IMR-90 (cell line): ENCODE results near the gene TGFBRAP1. TPM values are rescaled to one million over a fixed set of nuclear protein-coding genes. Genes with fewer than 3 reads are reported as not detected.

Source experiments
- ATAC-seq: fragments of 200-7000 bp; cut with Tn5 transposase; 2 replicates; pipeline ENCODE4 v1.9.1; 2020; ENCODE audit warnings: low read depth, mild to moderate bottlenecking, moderate library complexity
- BruUV-seq: library from RNA; stranded (reverse); fragments of 400-500 nt; replicated peaks from 2 replicates; lab custom pipeline; 2021; lab: Mats Ljungman, UMichigan
- CTCF ChIA-PET: fragments of 300-600 bp; formaldehyde crosslinking; extraction: SDS; loops from one replicate; lab custom pipeline; 2021; ENCODE audit warnings: antibody characterized with exemption; lab: Yijun Ruan, JAX
- POLR2A ChIA-PET: fragments of 300-600 bp; sonication (Branson Sonifier 250); formaldehyde crosslinking; loops from one replicate; lab custom pipeline; 2022; ENCODE audit warnings: antibody characterized with exemption; ENCODE audit not compliant: unreplicated experiment; lab: Charles Lee
- DNase-seq: peaks from one replicate; pipeline ENCODE4 v3.0.0; 2013
- H2AFZ ChIP-seq: replicated peaks from 2 replicates; pipeline ENCODE3; 2013; ENCODE audit warnings: low read length, mild to moderate bottlenecking; ENCODE audit not compliant: poor library complexity
- H2AK5ac ChIP-seq: 2 replicates; pipeline ENCODE4 v1.6.1; 2013; ENCODE audit warnings: low read depth, low read length, inconsistent platforms
- H2AK9ac ChIP-seq: replicated peaks from 2 replicates; pipeline ENCODE3; 2013; ENCODE audit warnings: mild to moderate bottlenecking, low read depth, low read length, moderate library complexity; ENCODE audit not compliant: poor library complexity
- H2BK120ac ChIP-seq: 2 replicates; pipeline ENCODE4 v1.6.1; 2013; ENCODE audit warnings: low read depth, low read length, inconsistent platforms
- H2BK15ac ChIP-seq: 3 replicates; pipeline ENCODE4 v1.6.1; 2013; ENCODE audit warnings: low read depth, low read length, inconsistent platforms
- H2BK20ac ChIP-seq: 2 replicates; pipeline ENCODE4 v1.6.1; 2013; ENCODE audit warnings: low read depth, mild to moderate bottlenecking, inconsistent platforms, low read length, moderate library complexity
- H2BK5ac ChIP-seq: 2 replicates; pipeline ENCODE4 v1.6.1; 2013; ENCODE audit warnings: mild to moderate bottlenecking, low read depth, low read length, inconsistent platforms; ENCODE audit not compliant: poor library complexity, severe bottlenecking
- H3K14ac ChIP-seq: replicated peaks from 2 replicates; pipeline ENCODE4 v1.6.1; 2013; ENCODE audit warnings: low read depth, low read length, inconsistent platforms
- H3K18ac ChIP-seq: 2 replicates; pipeline ENCODE4 v1.6.1; 2013; ENCODE audit warnings: low read depth, low read length, control low read depth
- H3K23ac ChIP-seq: 2 replicates; pipeline ENCODE4 v1.6.1; 2013; ENCODE audit warnings: low read depth, low read length, inconsistent platforms
- H3K27ac ChIP-seq: 2 replicates; pipeline ENCODE4 v1.5.1; 2013; ENCODE audit warnings: mild to moderate bottlenecking, control low read depth, low read length; ENCODE audit not compliant: insufficient read depth
- H3K27me3 ChIP-seq: 2 replicates; pipeline ENCODE4 v1.6.1; 2013; ENCODE audit warnings: low read length; ENCODE audit not compliant: control insufficient read depth, insufficient read depth
- H3K36me3 ChIP-seq: 2 replicates; pipeline ENCODE4 v1.6.1; 2013; ENCODE audit warnings: low read length, mixed read lengths; ENCODE audit not compliant: control insufficient read depth, insufficient read depth
- H3K4ac ChIP-seq: 2 replicates; pipeline ENCODE4 v1.6.1; 2013; ENCODE audit warnings: low read depth, low read length, inconsistent platforms
- H3K4me1 ChIP-seq: 2 replicates; pipeline ENCODE4 v1.6.1; 2013; ENCODE audit warnings: low read length, mixed read lengths; ENCODE audit not compliant: control insufficient read depth, insufficient read depth
- H3K4me2 ChIP-seq: 2 replicates; pipeline ENCODE4 v1.6.1; 2013; ENCODE audit warnings: low read depth, mild to moderate bottlenecking, control low read depth, low read length, moderate library complexity
- H3K4me3 ChIP-seq: 2 replicates; pipeline ENCODE4 v1.5.1; 2013; ENCODE audit warnings: low read depth, mild to moderate bottlenecking, control low read depth, low read length, moderate library complexity; ENCODE audit not compliant: insufficient read depth
- H3K56ac ChIP-seq: 2 replicates; pipeline ENCODE4 v1.6.1; 2013; ENCODE audit warnings: low read length, inconsistent platforms; ENCODE audit not compliant: insufficient read depth; ENCODE audit errors: extremely low read depth
- H3K79me1 ChIP-seq, 2 experiments: 2 replicates each; pipeline ENCODE4 v1.6.1; 2013; ENCODE audit warnings: low read length in 2 of 2, inconsistent platforms in 1 of 2, low read depth in 1 of 2
- H3K9ac ChIP-seq: 2 replicates; pipeline ENCODE4 v1.6.1; 2013; ENCODE audit warnings: low read depth, low read length, control low read depth
- H3K9me1 ChIP-seq: 2 replicates; pipeline ENCODE4 v1.6.1; 2013; ENCODE audit warnings: low read length, inconsistent platforms; ENCODE audit not compliant: insufficient read depth
- H3K9me3 ChIP-seq: 2 replicates; pipeline ENCODE4 v1.6.1; 2013; ENCODE audit warnings: low read length; ENCODE audit not compliant: control insufficient read depth, insufficient read depth
- H4K20me1 ChIP-seq: 2 replicates; pipeline ENCODE4 v1.6.1; 2013; ENCODE audit warnings: low read length, inconsistent platforms; ENCODE audit not compliant: insufficient read depth
- H4K5ac ChIP-seq: 2 replicates; pipeline ENCODE4 v1.6.1; 2013; ENCODE audit warnings: mild to moderate bottlenecking, low read depth, low read length, control low read depth
- H4K8ac ChIP-seq, 2 experiments: 2 replicates each; pipeline ENCODE4 v1.6.1; 2013; ENCODE audit warnings: low read depth in 2 of 2, low read length in 2 of 2, control low read depth in 1 of 2, inconsistent platforms in 1 of 2
- H4K91ac ChIP-seq: 2 replicates; pipeline ENCODE4 v1.6.1; 2013; ENCODE audit warnings: low read depth, low read length, inconsistent platforms; ENCODE audit not compliant: insufficient read depth
- CHD1 ChIP-seq: IDR thresholded peaks from 2 replicates; pipeline ENCODE4 v1.6.1; 2012; ENCODE audit warnings: low read depth, low read length, improper control_type of control experiment
- FOS ChIP-seq: fragments of 150-350 bp; IDR thresholded peaks from 2 replicates; pipeline ENCODE4 v1.6.1; 2016; ENCODE audit warnings: low read depth, low read length
- MAZ ChIP-seq: IDR thresholded peaks from 2 replicates; pipeline ENCODE4 v1.6.1; 2012; ENCODE audit warnings: low read depth, mild to moderate bottlenecking, low read length, improper control_type of control experiment, moderate library complexity, borderline replicate concordance
- NFE2L2 ChIP-seq: fragments of 150-350 bp; IDR thresholded peaks from 2 replicates; pipeline ENCODE4 v1.6.1; 2016; ENCODE audit warnings: low read depth, mild to moderate bottlenecking, low read length
- RCOR1 ChIP-seq: IDR thresholded peaks from 2 replicates; pipeline ENCODE4 v1.6.1; 2012; ENCODE audit warnings: mild to moderate bottlenecking, low read length, improper control_type of control experiment; ENCODE audit not compliant: insufficient replicate concordance
- SMC3 ChIP-seq: fragments of 150-350 bp; IDR thresholded peaks from 2 replicates; pipeline ENCODE4 v1.6.1; 2016; ENCODE audit warnings: low read depth, mild to moderate bottlenecking, antibody characterized with exemption, low read length, moderate library complexity
- WGBS, 2 experiments: methylation state at CpG; one replicate each; pipeline versions ENCODE4 v1.1.5 to v1.1.7; 2013; ENCODE audit warnings: missing lambda C conversion rate in 2 of 2; ENCODE audit not compliant: insufficient read length in 1 of 2; ENCODE audit errors: extremely low coverage in 2 of 2; 5-methylcytosine and 5-hydroxymethylcytosine counted together
- dilution Hi-C: fragments of 300-500 bp; cut with HindIII; formaldehyde crosslinking; loops from one replicate; pipeline ENCODE4 v1.14.3; 2018; ENCODE audit warnings: low sequenced_read_pairs; ENCODE audit not compliant: unreplicated experiment
- in situ Hi-C: fragments of 300-500 bp; cut with MboI; formaldehyde crosslinking; loops from 3 replicates; pipeline ENCODE4 v1.14.3; 2019; ENCODE audit warnings: low sequenced_read_pairs, inconsistent platforms, mixed read lengths
- intact Hi-C: fragments of 100-400 bp; cut with micrococcal nuclease; formaldehyde crosslinking; loops from 2 replicates; pipeline ENCODE4 v1.10.0; 2022
- polyA plus RNA-seq, 3 experiments: library from polyadenylated mRNA; depleted of rRNA; stranded (reverse); fragments of >200 nt; gene quantifications; 2 replicates each; pipeline ENCODE4 v1.2.3, GENCODE V29; 2012; ENCODE audit warnings: low replicate concordance in 1 of 3
- total RNA-seq: library from RNA; depleted of rRNA; stranded (reverse); fragments of >200 nt; gene quantifications from 2 replicates; pipeline ENCODE4 v1.2.3, GENCODE V29; 2012
- TF ChIP-seq, protein P1 (sequence below): fragments of 150-350 bp; IDR thresholded peaks from 2 replicates; pipeline ENCODE4 v1.6.1; 2016; ENCODE audit warnings: low read depth, mild to moderate bottlenecking, low read length, moderate library complexity, borderline replicate concordance

TGFBRAP1 gene
- total and polyA plus RNA-seq, 2 of the 4 experiments (the other 2 are of a cell fraction) = 7.2 to 10.4 TPM

DNA sequence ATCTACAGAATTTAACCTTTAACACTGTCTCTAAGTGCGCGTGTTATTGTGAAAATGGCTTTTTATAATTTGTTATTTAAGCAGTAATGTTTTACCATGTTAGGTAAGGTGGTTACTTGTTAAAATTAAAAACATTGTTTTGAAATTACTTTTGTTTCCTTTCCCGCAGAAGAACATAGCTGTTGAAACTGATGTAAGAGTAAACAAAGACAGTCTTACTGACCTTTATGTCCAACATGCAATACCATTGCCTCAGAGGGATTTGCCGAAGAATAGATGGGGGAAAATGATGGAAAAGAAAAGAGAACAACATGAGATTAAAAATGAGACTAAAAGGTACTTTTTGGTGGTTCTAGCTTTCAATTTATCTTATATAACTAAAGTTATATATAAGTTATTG lies 9.9 kb upstream of the TGFBRAP1 start:
- Histone ChIP-seq H2AK9ac (no peak overlapping the region), H2BK120ac (no peak overlapping the region), H3K9ac (no peak overlapping the region), H2BK15ac (no peak overlapping the region), H4K5ac (no peak overlapping the region), H3K4me1 (0 out of 2 replicates have a peak, but pooled peaks cover 3% of the 10 kb centered on the region), H3K27ac (no peak overlapping the region), H3K36me3 (peaks cover 19% of the 10 kb centered on the region), H3K79me1 (peaks cover 11 to 37% of the 10 kb centered on the region in 2 experiments), H3K27me3 (no peaks in the 10 kb centered on the region), H3K23ac (no peak overlapping the region), H3K9me1 (no peaks in the 10 kb centered on the region; the same call in 1 of the 2 replicates), H3K4me3 (no peak overlapping the region), H2AFZ (no peak overlapping the region), H3K4me2 (no peak overlapping the region), H3K4ac (no peak overlapping the region), H4K8ac (no peak overlapping the region), H2AK5ac (no peak overlapping the region), H4K91ac (no peak overlapping the region), H3K14ac (no peak overlapping the region), H4K20me1 (no peaks in the 10 kb centered on the region; the same call in 1 of the 2 replicates), H3K9me3 (no peaks in the 10 kb centered on the region), H3K56ac (no peak overlapping the region), H2BK20ac (no peak overlapping the region), H3K18ac (no peak overlapping the region), H2BK5ac (no peak overlapping the region)
- DNase-seq (no peak), ATAC-seq (no peak)
- WGBS, 2 experiments = no CpG with 5 or more reads among the region's 4 CpGs
- dilution Hi-C loops (no loop called here), intact Hi-C loops (no loop called here), in situ Hi-C loops (loop anchor here (25.0 kb wide), 1 partner anchor 448 kb away; no protein-coding TSS in a partner anchor)
- ChIA-PET CTCF (interaction anchor here (0.5 to 1.2 kb wide), 2 partner anchors 10 to 601 kb away, joined by 3 to 4 read pairs; partner anchors contain the start of gene TGFBRAP1), POLR2A (no interaction called here)
- no TSS peak for BruUV-seq
- no peak for TF ChIP-seq SMC3
- TF ChIP-seq, protein P1, sequence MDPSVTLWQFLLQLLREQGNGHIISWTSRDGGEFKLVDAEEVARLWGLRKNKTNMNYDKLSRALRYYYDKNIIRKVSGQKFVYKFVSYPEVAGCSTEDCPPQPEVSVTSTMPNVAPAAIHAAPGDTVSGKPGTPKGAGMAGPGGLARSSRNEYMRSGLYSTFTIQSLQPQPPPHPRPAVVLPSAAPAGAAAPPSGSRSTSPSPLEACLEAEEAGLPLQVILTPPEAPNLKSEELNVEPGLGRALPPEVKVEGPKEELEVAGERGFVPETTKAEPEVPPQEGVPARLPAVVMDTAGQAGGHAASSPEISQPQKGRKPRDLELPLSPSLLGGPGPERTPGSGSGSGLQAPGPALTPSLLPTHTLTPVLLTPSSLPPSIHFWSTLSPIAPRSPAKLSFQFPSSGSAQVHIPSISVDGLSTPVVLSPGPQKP = no peak
- TF ChIP-seq CHD1 = no peak
- no peak for TF ChIP-seq FOS
- no peak for TF ChIP-seq NFE2L2
- no peak for TF ChIP-seq MAZ
- TF ChIP-seq RCOR1 = no peak
